GM21390 (cell line): ENCODE measurements around the gene LRIG3.
A peak's percentile ranks its signal among the peaks of the same experiment; 100 is the strongest.

Experiments
- ATAC-seq: cut with Tn5 transposase; IDR thresholded peaks from one replicate; pipeline ENCODE4 v1.9.1; 2021; ENCODE audit not compliant: unreplicated experiment

Gene LRIG3

DNA sequence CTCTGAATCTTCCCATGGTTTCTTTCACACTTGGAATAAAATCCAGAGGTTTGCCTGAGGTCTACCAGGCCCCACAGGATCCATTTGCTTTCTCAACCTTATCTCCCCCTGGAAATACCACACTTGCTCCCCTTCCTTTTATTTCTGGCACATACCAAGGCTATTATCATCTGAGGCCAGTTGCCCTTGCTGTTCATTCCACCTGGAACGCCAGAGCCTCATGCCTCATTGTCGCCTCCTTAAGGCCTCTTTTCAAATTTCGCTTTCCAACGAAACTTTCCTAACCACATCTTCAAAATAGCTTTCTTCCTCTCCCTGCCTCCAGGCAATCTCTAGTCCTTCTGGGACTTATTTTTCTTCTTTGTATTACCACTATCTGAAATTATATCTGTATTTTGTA lies 11.2 kb upstream of the LRIG3 start:
- ATAC-seq = no peak

DNA sequence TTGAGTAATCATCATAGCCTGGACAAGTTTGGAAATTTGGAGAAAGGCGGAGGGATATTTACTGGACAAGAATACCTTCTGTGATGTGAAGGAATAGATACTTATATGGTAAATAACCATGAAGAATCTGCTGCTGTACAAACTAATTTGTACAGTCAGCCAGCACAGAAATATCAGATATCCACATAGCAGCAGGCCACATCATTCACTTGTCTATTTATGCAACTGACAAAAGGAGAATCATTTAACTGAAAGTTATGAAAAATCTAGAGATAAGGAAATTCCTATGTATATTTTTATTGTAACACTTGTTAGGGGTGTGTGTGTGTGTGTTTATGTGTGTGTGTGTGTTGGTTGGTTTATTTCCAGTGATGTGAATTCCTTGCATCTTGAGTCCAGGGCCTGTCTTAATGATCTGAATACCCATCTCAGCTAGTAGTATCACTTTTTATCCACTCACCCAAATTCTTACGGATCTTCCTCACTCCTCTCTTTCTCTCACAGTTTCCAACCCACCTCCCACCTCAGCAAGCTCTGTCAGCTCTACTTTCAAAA lies 10.5 kb upstream of the LRIG3 start:
- no peak for ATAC-seq

DNA sequence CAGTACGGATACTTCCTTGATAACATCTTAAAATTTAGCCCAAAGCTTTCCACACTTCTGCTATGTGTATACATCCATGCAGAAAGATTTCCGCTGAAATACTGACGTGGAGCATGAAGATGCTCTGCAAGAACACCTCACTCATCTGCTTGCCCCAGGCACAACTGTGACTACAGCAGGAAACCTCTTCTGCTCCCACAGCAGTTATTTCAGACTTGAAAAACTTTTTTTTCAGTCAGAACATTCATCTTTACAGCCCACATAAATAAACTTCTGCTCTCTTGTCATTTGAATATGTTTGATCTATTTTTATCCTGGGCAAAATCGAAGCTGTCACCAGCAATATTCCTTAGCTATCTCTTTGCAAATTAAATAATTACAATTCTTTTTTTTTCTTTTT lies 6.8 kb upstream of the LRIG3 start:
- no peak for ATAC-seq

GRCh38 chr12:58926586-58926985 lies 6.3 kb upstream of the LRIG3 start:
- no peak for ATAC-seq

DNA sequence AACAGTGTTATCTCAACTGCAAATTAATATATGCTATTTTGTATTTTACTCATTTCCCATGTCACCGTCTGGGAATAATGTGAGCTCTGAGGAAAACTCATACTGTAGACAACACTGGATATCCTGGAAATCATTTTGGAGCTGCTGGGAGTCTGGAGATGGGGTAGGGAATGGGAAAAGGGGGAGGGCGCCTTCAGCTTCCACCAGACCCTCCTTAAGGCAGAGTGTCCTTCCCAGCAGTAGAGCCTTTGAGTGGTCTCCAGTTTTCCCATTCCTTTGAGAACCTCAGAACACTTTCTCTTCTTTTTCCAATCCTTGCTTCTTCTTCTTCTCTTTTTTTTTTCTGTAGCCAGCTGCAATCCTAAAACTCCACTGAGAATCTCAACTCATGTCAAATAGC lies 5.4 kb upstream of the LRIG3 start:
- no peak for ATAC-seq

DNA sequence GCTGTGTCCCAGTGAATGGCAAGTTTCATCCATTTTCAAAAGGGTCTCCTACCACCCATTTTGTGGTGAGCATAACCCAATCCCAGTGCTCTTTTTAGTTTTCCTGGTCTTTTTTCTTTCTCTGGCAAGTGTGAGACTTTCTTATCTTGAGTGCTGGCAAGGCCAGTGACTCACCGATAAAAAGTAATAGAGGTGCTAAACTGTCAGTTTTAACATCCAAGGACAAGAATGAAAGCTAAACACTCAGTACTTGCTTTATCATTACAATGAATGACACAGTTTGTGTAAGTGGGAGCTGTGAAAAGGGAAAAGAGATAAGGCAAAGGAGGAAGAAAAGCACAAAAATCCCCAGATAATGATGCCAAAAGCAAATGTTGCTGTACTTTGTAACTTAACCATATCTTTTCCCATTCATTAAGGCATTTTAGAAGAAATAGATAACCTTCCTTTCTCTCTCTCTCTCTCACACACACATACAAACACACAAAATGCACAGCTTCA lies 4.9 kb upstream of the LRIG3 start:
- no peak for ATAC-seq

- no peak for ATAC-seq
Measured at GRCh38 chr12:58924652-58925051, 4.3 kb upstream of the LRIG3 start.

- no peak for ATAC-seq
Measured at GRCh38 chr12:58923781-58924180, 3.5 kb upstream of the LRIG3 start.

DNA sequence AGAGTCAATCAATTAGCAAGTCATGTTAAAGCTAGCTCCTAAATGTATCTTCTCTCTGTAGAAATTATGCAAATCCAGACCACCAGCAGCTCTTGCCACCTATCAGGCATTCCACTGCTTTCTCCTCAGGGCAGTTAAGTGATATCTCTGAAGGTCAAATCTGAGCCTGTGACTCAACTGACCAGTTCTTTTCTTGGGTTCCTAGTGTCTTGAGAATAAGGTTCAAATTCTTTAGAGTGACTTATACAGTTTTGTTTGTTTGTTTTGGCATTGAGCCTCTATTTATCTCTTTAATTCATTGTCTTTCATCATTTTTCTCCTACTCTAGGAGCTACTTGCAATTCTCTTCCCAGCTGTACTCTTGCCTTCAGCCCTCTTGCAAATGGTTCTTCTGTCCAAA lies 2.5 kb upstream of the LRIG3 start:
- ATAC-seq = no peak

GRCh38 chr12:58920961-58921861 lies 907 bp upstream of the LRIG3 start:
- ATAC-seq = no peak

- ATAC-seq = peak; percentile 32
Measured at GRCh38 chr12:58919231-58920101, 838 bp downstream of the LRIG3 start.

DNA sequence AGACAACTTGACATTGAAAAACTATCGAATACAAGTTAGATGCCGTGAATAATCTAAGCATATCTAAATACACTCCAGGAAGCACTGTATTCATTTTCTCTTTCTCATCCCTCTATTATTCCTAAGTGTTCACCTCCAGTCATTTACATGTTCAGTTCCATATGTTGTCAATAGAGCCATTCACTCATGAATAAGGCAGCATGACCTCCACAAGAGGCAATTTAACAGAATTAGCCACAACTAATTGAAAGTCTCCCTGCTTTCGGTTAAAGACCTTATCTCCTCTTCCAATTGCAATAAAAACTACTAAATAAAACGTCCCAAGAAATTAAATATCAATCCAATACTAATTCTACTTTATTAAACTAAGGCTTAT lies 1.8 kb downstream of the LRIG3 start:
- ATAC-seq = no peak

- no peak for ATAC-seq
Measured at GRCh38 chr12:58917699-58918468, 2.4 kb downstream of the LRIG3 start.

DNA sequence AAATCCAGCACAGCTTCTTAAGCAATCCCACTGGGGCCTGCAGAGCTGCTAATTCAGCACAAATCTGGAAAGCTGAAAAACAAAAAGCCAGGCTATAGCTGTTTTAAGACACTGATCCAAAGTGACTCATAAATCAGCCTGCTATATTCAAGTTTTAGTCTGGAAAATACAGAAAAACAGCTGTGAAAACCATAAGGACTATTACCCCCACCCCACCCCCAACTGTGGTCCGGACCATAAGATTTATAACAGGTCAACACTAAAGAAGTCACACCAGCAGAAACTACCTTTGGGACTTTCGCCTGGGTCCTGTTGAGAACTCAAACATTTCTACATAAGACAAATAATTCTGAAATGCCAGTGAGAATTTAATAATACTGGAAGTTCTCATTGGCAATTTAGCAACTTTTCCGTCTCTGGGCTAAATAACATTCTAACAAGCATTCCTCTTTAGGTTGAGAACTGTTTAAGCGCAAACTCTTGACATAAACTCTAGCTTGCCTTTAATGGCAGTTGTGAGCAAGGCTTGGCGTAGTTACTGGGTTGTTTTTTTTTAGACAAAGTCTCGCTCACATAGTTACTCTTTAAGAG lies 3.3 kb downstream of the LRIG3 start:
- no peak for ATAC-seq

- no peak for ATAC-seq
Measured at GRCh38 chr12:58916161-58916621, 4.1 kb downstream of the LRIG3 start.

GRCh38 chr12:58915634-58916033 lies 4.7 kb downstream of the LRIG3 start:
- no peak for ATAC-seq

- ATAC-seq = no peak
Measured at GRCh38 chr12:58915037-58915436, 5.3 kb downstream of the LRIG3 start.

GRCh38 chr12:58914457-58914856 lies 5.8 kb downstream of the LRIG3 start:
- ATAC-seq = no peak

DNA sequence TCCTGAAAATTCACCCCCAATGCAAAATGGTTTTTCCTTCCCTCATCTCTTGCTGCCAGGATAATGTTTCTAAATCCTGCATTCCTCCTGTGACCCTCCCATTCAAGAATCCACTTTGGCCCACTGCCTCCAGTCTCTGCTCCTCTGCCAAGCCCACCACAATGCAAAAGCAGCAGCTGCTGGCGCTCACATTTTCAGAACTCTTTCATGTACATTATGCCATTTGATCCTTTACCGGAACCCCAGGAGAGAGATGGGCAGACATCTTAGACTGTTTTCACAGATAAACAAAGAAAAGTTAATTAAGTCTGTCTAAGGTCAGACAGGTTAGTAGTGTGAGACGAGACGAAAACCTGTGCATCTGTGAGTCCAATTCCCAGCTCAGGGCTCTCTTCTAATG lies 12.9 kb downstream of the LRIG3 start:
- ATAC-seq = no peak

GRCh38 chr12:58906917-58907316 lies 13.4 kb downstream of the LRIG3 start:
- no peak for ATAC-seq
